HepG2 (cell line): Measurements from ENCODE around the gene NBR1. TPM values are rescaled to one million over a fixed set of nuclear protein-coding genes. Genes with fewer than 3 reads are reported as not detected.

Source experiments
- CBX1 ChIP-seq: IDR thresholded peaks from one replicate; pipeline ENCODE4 v1.6.1; 2016; ENCODE audit warnings: antibody characterized with exemption, low read depth
- CENPT ChIP-seq: sonication (generic); formaldehyde crosslinking; IDR thresholded peaks from 2 replicates; pipeline ENCODE4 v1.8.0; 2022; ENCODE audit warnings: low read depth, mild to moderate bottlenecking, moderate library complexity, missing genetic modification reagents
- CENPX ChIP-seq: sonication (generic); formaldehyde crosslinking; IDR thresholded peaks from 2 replicates; pipeline ENCODE4 v1.9.0; 2021; ENCODE audit warnings: mild to moderate bottlenecking, missing genetic modification reagents, moderate library complexity
- DRAP1 ChIP-seq: IDR thresholded peaks from 2 replicates; pipeline ENCODE4 v1.6.1; 2016; ENCODE audit warnings: missing genetic modification reagents, missing compliant biosample characterization
- ELF1 ChIP-seq: sonication (generic); formaldehyde crosslinking; IDR thresholded peaks from 2 replicates; pipeline ENCODE4 v1.4.0; 2020; ENCODE audit warnings: missing genetic modification reagents
- FOSL1 ChIP-seq: sonication (generic); formaldehyde crosslinking; IDR thresholded peaks from 2 replicates; pipeline ENCODE4 v1.9.0; 2021; ENCODE audit warnings: missing genetic modification reagents, borderline replicate concordance
- KLF9 ChIP-seq: IDR thresholded peaks from 2 replicates; pipeline ENCODE4 v1.6.1; 2016; ENCODE audit warnings: low read depth
- NFE2L2 ChIP-seq: fragments of 150-350 bp; IDR thresholded peaks from 2 replicates; pipeline ENCODE4 v1.6.1; 2014; ENCODE audit warnings: low read length
- NFIC ChIP-seq: IDR thresholded peaks from 2 replicates; pipeline ENCODE4 v1.6.1; 2012; ENCODE audit warnings: mild to moderate bottlenecking, low read length, inconsistent platforms
- NFKBIZ ChIP-seq: IDR thresholded peaks from 2 replicates; pipeline ENCODE4 v1.6.1; 2018; ENCODE audit warnings: missing genetic modification reagents, missing compliant biosample characterization
- NR2C2 ChIP-seq: sonication (generic); formaldehyde crosslinking; IDR thresholded peaks from 2 replicates; pipeline ENCODE4 v1.4.0; 2020; ENCODE audit warnings: missing genetic modification reagents, mild to moderate bottlenecking, moderate library complexity, borderline replicate concordance
- PATZ1 ChIP-seq: sonication (generic); formaldehyde crosslinking; IDR thresholded peaks from 2 replicates; pipeline ENCODE4 v1.4.0; 2020; ENCODE audit warnings: missing genetic modification reagents
- SMAD1 ChIP-seq: sonication (generic); formaldehyde crosslinking; IDR thresholded peaks from 2 replicates; pipeline ENCODE4 v1.4.0; 2020; ENCODE audit warnings: missing genetic modification reagents, low read depth, mild to moderate bottlenecking, borderline replicate concordance
- STAT5B ChIP-seq: sonication (generic); formaldehyde crosslinking; IDR thresholded peaks from 2 replicates; pipeline ENCODE4 v1.4.0; 2020; ENCODE audit warnings: missing genetic modification reagents
- TFAP4 ChIP-seq: sonication (generic); IDR thresholded peaks from 2 replicates; pipeline ENCODE4 v1.6.1; 2016; ENCODE audit warnings: low read depth, borderline replicate concordance
- U2AF1 ChIP-seq: fragments of 200-400 bp; formaldehyde crosslinking; optimal IDR thresholded peaks from 2 replicates; pipeline ENCODE3; 2017; ENCODE audit warnings: mild to moderate bottlenecking, low read depth, low read length
- ZBTB3 ChIP-seq: sonication (generic); formaldehyde crosslinking; IDR thresholded peaks from 2 replicates; pipeline ENCODE4 v1.4.0; 2020; ENCODE audit warnings: low read depth, mild to moderate bottlenecking, moderate library complexity, missing genetic modification reagents, borderline replicate concordance
- ZNF121 ChIP-seq: sonication (generic); formaldehyde crosslinking; IDR thresholded peaks from 2 replicates; pipeline ENCODE4 v1.5.0; 2020; ENCODE audit warnings: mild to moderate bottlenecking, missing genetic modification reagents
- ZNF180 ChIP-seq: sonication (generic); formaldehyde crosslinking; IDR thresholded peaks from 2 replicates; pipeline ENCODE4 v1.4.0; 2020; ENCODE audit warnings: low read depth, missing genetic modification reagents, borderline replicate concordance
- ZNF3 ChIP-seq: IDR thresholded peaks from 2 replicates; pipeline ENCODE4 v1.7.0; 2017; ENCODE audit warnings: inconsistent platforms
- ZNF317 ChIP-seq: sonication (generic); formaldehyde crosslinking; IDR thresholded peaks from 2 replicates; pipeline ENCODE4 v1.5.0; 2020; ENCODE audit warnings: mild to moderate bottlenecking, missing genetic modification reagents
- ZNF432 ChIP-seq: sonication (generic); formaldehyde crosslinking; IDR thresholded peaks from 2 replicates; pipeline ENCODE4 v1.5.0; 2020; ENCODE audit warnings: missing genetic modification reagents, mild to moderate bottlenecking, borderline replicate concordance
- ZNF550 ChIP-seq: sonication (generic); formaldehyde crosslinking; IDR thresholded peaks from 2 replicates; pipeline ENCODE4 v1.4.0; 2020; ENCODE audit warnings: mild to moderate bottlenecking, missing genetic modification reagents, borderline replicate concordance
- ZNF552 ChIP-seq: sonication (generic); formaldehyde crosslinking; IDR thresholded peaks from 2 replicates; pipeline ENCODE4 v1.9.0; 2022; ENCODE audit warnings: missing genetic modification reagents, mild to moderate bottlenecking, borderline replicate concordance
- ZNF580 ChIP-seq: IDR thresholded peaks from 2 replicates; pipeline ENCODE4 v1.6.1; 2016; ENCODE audit warnings: low read depth, borderline replicate concordance
- ZNF616 ChIP-seq: sonication (generic); formaldehyde crosslinking; IDR thresholded peaks from 2 replicates; pipeline ENCODE4 v1.5.0; 2020; ENCODE audit warnings: low read depth, mild to moderate bottlenecking, missing genetic modification reagents
- polyA plus RNA-seq, 8 experiments: library from polyadenylated mRNA; depleted of rRNA in 3 of 8; stranded (reverse) in 7 of 8; unstranded in 1 of 8; fragments of >200 nt; fragmentation: Illumina TruSeq in 4 of 8; extraction: Trizol in 4 of 8; gene quantifications; 2 replicates each; pipeline versions ENCODE4 v1.2.1 to v1.2.3, GENCODE V29; 2011 to 2016; ENCODE audit warnings: low read depth in 4 of 8, missing spikeins in 1 of 8, mixed read lengths in 1 of 8; ENCODE audit not compliant: insufficient read depth in 1 of 8
- total RNA-seq, 5 experiments: library from RNA; depleted of rRNA; stranded (reverse); fragments of >200 nt; fragmentation: Illumina TruSeq; extraction: Trizol; gene quantifications; 2 replicates each; pipeline ENCODE4 v1.2.3, GENCODE V29; 2016; ENCODE audit warnings: low read depth in 1 of 5

Gene NBR1
- total and polyA plus RNA-seq, 2 of the 13 experiments (the other 11 are each of a cell fraction or from before 2014, with no cell fraction given), result 51.7 to 121 TPM

GRCh38 chr17:43216762-43217613 is 46.0 kb downstream of the NBR1 start (continued):
- TF ChIP-seq FOSL1 (no peak; the same call in 1 of the 2 replicates), CENPX (CRISPR knock-in tag) (no peak), ZNF317 (CRISPR knock-in tag) (0 out of 2 replicates have a peak, but pooled peaks have one; percentile 4), U2AF1 (no peak), NR2C2 (peak; percentile 70), ZBTB3 (CRISPR knock-in tag) (peak; percentile 93), ZNF3 (peak; percentile 67), KLF9 (CRISPR knock-in tag) (peak; percentile 53; the same call in 1 of the 2 replicates), ZNF616 (CRISPR knock-in tag) (no peak), ZNF550 (CRISPR knock-in tag) (0 out of 2 replicates have a peak, but pooled peaks have one; percentile 76), ZNF121 (CRISPR knock-in tag) (no peak; the same call in none of the 2 replicates), ELF1 (peak; percentile 44; the same call in 1 of the 2 replicates), ZNF432 (CRISPR knock-in tag) (no peak), ZNF552 (CRISPR knock-in tag) (no peak), NFE2L2 (peak; percentile 27; the same call in 1 of the 2 replicates), STAT5B (CRISPR knock-in tag) (peak; percentile 54; the same call in 1 of the 2 replicates), TFAP4 (peak; percentile 69; the same call in 1 of the 2 replicates), SMAD1 (CRISPR knock-in tag) (peak; percentile 66; the same call in 1 of the 2 replicates), ZNF180 (CRISPR knock-in tag) (no peak), CBX1 (peak; percentile 59), DRAP1 (peak; percentile 69), CENPT (no peak), NFKBIZ (CRISPR knock-in tag) (peak; percentile 60), PATZ1 (CRISPR knock-in tag) (peak; percentile 89), NFIC (peak; percentile 77; the same call in 1 of the 2 replicates), ZNF580 (no peak)
